H9 (cell line): ENCODE measurements around the gene GARRE1. TPM values are rescaled to one million over a fixed set of nuclear protein-coding genes. Genes with fewer than 3 reads are reported as not detected.

Experiments
- DNase-seq: peaks from one replicate; pipeline ENCODE4 v3.0.0-alpha.2; 2017
- H2AFZ ChIP-seq: one replicate; pipeline ENCODE4 v1.6.1; 2013; ENCODE audit warnings: mild to moderate bottlenecking, low read length, control low read depth, moderate library complexity
- H2AK5ac ChIP-seq: 2 replicates; pipeline ENCODE4 v1.6.1; 2013; ENCODE audit warnings: low read length, control low read depth, mixed read lengths; ENCODE audit not compliant: insufficient read length
- H2BK120ac ChIP-seq: one replicate; pipeline ENCODE4 v1.6.1; 2013; ENCODE audit warnings: low read depth, mild to moderate bottlenecking, low read length, control low read depth, inconsistent platforms; ENCODE audit not compliant: poor library complexity, severe bottlenecking
- H2BK12ac ChIP-seq: 2 replicates; pipeline ENCODE4 v1.6.1; 2013; ENCODE audit warnings: low read length, control low read depth, mixed read lengths, low read depth; ENCODE audit not compliant: insufficient read length
- H2BK15ac ChIP-seq: 2 replicates; pipeline ENCODE4 v1.6.1; 2013; ENCODE audit warnings: low read depth, low read length, control low read depth
- H2BK20ac ChIP-seq: one replicate; pipeline ENCODE4 v1.6.1; 2013; ENCODE audit warnings: low read depth, mild to moderate bottlenecking, low read length, control low read depth, inconsistent platforms; ENCODE audit not compliant: poor library complexity, severe bottlenecking
- H2BK5ac ChIP-seq: 2 replicates; pipeline ENCODE4 v1.6.1; 2013; ENCODE audit warnings: low read length, control low read depth, mixed read lengths; ENCODE audit not compliant: insufficient read length
- H3K14ac ChIP-seq: 2 replicates; pipeline ENCODE4 v1.6.1; 2013; ENCODE audit warnings: low read length, control low read depth; ENCODE audit not compliant: insufficient read depth
- H3K18ac ChIP-seq: 2 replicates; pipeline ENCODE4 v1.6.1; 2013; ENCODE audit warnings: low read depth, mild to moderate bottlenecking, mixed read lengths, low read length, control low read depth; ENCODE audit not compliant: insufficient read length
- H3K23ac ChIP-seq: 2 replicates; pipeline ENCODE4 v1.6.1; 2013; ENCODE audit warnings: low read length, control low read depth, mixed read lengths, low read depth; ENCODE audit not compliant: insufficient read length
- H3K23me2 ChIP-seq: 2 replicates; pipeline ENCODE4 v1.6.1; 2013; ENCODE audit warnings: low read depth, mild to moderate bottlenecking, mixed read lengths, low read length, control low read depth; ENCODE audit not compliant: insufficient read length, poor library complexity, severe bottlenecking
- H3K27ac ChIP-seq: 2 replicates; pipeline ENCODE4 v1.5.1; 2013; ENCODE audit warnings: low read length, control low read depth, mixed read lengths, low read depth; ENCODE audit not compliant: insufficient read length
- H3K27me3 ChIP-seq: 2 replicates; pipeline ENCODE4 v1.6.1; 2013; ENCODE audit warnings: low read length, control low read depth, inconsistent platforms; ENCODE audit not compliant: insufficient read depth
- H3K4ac ChIP-seq: 2 replicates; pipeline ENCODE4 v1.6.1; 2013; ENCODE audit warnings: low read depth, mild to moderate bottlenecking, control low read depth, inconsistent platforms, low read length, moderate library complexity
- H3K4me1 ChIP-seq: 2 replicates; pipeline ENCODE4 v1.6.1; 2013; ENCODE audit warnings: low read length, control low read depth, inconsistent platforms; ENCODE audit not compliant: insufficient read depth
- H3K4me2 ChIP-seq: 2 replicates; pipeline ENCODE4 v1.6.1; 2013; ENCODE audit warnings: low read length, control low read depth, mixed read lengths; ENCODE audit not compliant: insufficient read length, insufficient read depth
- H3K56ac ChIP-seq: 2 replicates; pipeline ENCODE4 v1.6.1; 2013; ENCODE audit warnings: low read depth, mild to moderate bottlenecking, mixed read lengths, low read length, control low read depth; ENCODE audit not compliant: insufficient read length
- H3K79me1 ChIP-seq: 2 replicates; pipeline ENCODE4 v1.6.1; 2013; ENCODE audit warnings: low read depth, mild to moderate bottlenecking, moderate library complexity, low read length, control low read depth, inconsistent platforms; ENCODE audit not compliant: insufficient read depth, poor library complexity, severe bottlenecking
- H3K79me2 ChIP-seq: 2 replicates; pipeline ENCODE4 v1.6.1; 2013; ENCODE audit warnings: low read length, control low read depth, inconsistent platforms; ENCODE audit not compliant: insufficient read depth
- H3K9ac ChIP-seq: 2 replicates; pipeline ENCODE4 v1.6.1; 2013; ENCODE audit warnings: low read length, control low read depth, mixed read lengths; ENCODE audit not compliant: insufficient read length; ENCODE audit errors: extremely low read depth
- H3K9me3 ChIP-seq: one replicate; pipeline ENCODE4 v1.6.1; 2013; ENCODE audit warnings: low read depth, low read length, inconsistent platforms; ENCODE audit not compliant: control insufficient read depth
- H3T11ph ChIP-seq: one replicate; pipeline ENCODE4 v1.6.1; 2013; ENCODE audit warnings: mild to moderate bottlenecking, low read length, control low read depth, inconsistent platforms
- H4K20me1 ChIP-seq: one replicate; pipeline ENCODE4 v1.6.1; 2013; ENCODE audit not compliant: control insufficient read depth, insufficient read length, insufficient read depth
- H4K5ac ChIP-seq: 2 replicates; pipeline ENCODE4 v1.6.1; 2013; ENCODE audit warnings: low read depth, mild to moderate bottlenecking, mixed read lengths, low read length, control low read depth; ENCODE audit not compliant: insufficient read length
- H4K8ac ChIP-seq: replicated peaks from 2 replicates; pipeline ENCODE4 v1.6.1; 2013; ENCODE audit warnings: low read length, control low read depth, mixed read lengths, low read depth; ENCODE audit not compliant: insufficient read length
- H4K91ac ChIP-seq: 2 replicates; pipeline ENCODE4 v1.6.1; 2013; ENCODE audit warnings: low read depth, mild to moderate bottlenecking, moderate library complexity, mixed read lengths, low read length, control low read depth; ENCODE audit not compliant: insufficient read length
- H3K27ac Mint-ChIP-seq, 3 experiments: 2 replicates in 2 of 3; 3 replicates in 1 of 3; pipeline ENCODE4 v1.8.0; 2020 to 2021; ENCODE audit warnings: mixed read lengths in 3 of 3, mild to moderate bottlenecking in 1 of 3, moderate library complexity in 1 of 3
- H3K27me3 Mint-ChIP-seq: 2 replicates; pipeline ENCODE4 v1.8.0; 2021; ENCODE audit warnings: low read depth, mild to moderate bottlenecking, moderate library complexity, mixed read lengths
- H3K36me3 Mint-ChIP-seq, 3 experiments: 2 replicates in 2 of 3; 3 replicates in 1 of 3; pipeline ENCODE4 v1.8.0; 2020 to 2021; ENCODE audit warnings: low read depth in 3 of 3, mixed read lengths in 3 of 3; ENCODE audit not compliant: insufficient read depth in 1 of 3
- H3K4me1 Mint-ChIP-seq, 2 experiments: 2 replicates each; pipeline ENCODE4 v1.8.0; 2020; ENCODE audit warnings: mixed read lengths in 2 of 2
- H3K4me3 Mint-ChIP-seq, 2 experiments: 2 replicates in 1 of 2; 3 replicates in 1 of 2; pipeline ENCODE4 v1.8.0; 2020 to 2021; ENCODE audit warnings: mild to moderate bottlenecking in 2 of 2, mixed read lengths in 2 of 2, moderate library complexity in 1 of 2
- H3K9me3 Mint-ChIP-seq, 2 experiments: 2 replicates in 1 of 2; 3 replicates in 1 of 2; pipeline ENCODE4 v1.8.0; 2020; ENCODE audit warnings: mild to moderate bottlenecking in 2 of 2, mixed read lengths in 2 of 2, moderate library complexity in 1 of 2
- CTCF ChIP-seq: fragments of 200-600 bp; sonication (generic); conservative IDR thresholded peaks from 3 replicates; pipeline ENCODE4 v1.8.0; 2021; ENCODE audit warnings: antibody characterized with exemption, mild to moderate bottlenecking
- WGBS: extraction: QIAGEN DNeasy Blood & Tissue Kit; methylation state at CpG from one replicate; pipeline ENCODE4 v1.1.7; 2013; ENCODE audit warnings: missing lambda C conversion rate, low lambda C conversion rate, mixed read lengths; ENCODE audit not compliant: insufficient read length; ENCODE audit errors: extremely low coverage; 5-methylcytosine and 5-hydroxymethylcytosine counted together
- total RNA-seq: library from RNA; stranded (reverse); gene quantifications from 2 replicates; pipeline ENCODE4 v1.2.1, GENCODE V29; 2021

GARRE1 gene
- total RNA-seq, 1 experiment from 2014 or later: 24.1 TPM

GRCh38 chr19:34275705-34276104 lies 21.4 kb downstream of the GARRE1 start:
- H3K27ac Mint-ChIP-seq: no peak overlapping the region
- no peak overlapping the region for H3K27ac ChIP-seq
- no peaks in the 10 kb centered on the region for H3K79me1 ChIP-seq
- H4K91ac ChIP-seq: no peak overlapping the region
- H4K5ac ChIP-seq: no peak overlapping the region
- no peak overlapping the region for H3K14ac ChIP-seq
- no peaks in the 10 kb centered on the region for H3K9me3 Mint-ChIP-seq
- H3K4me3 Mint-ChIP-seq: no peak overlapping the region
- H3K27me3 Mint-ChIP-seq: no peaks in the 10 kb centered on the region
- no peak overlapping the region for H2AFZ ChIP-seq
- TF ChIP-seq CTCF: no peak
- H3K4me2 ChIP-seq: no peak overlapping the region
- no peaks in the 10 kb centered on the region for H3K27me3 ChIP-seq
- no peaks in the 10 kb centered on the region for H3K23me2 ChIP-seq
- H3K9ac ChIP-seq: no peak overlapping the region
- H2BK12ac ChIP-seq: no peak overlapping the region
- H3K18ac ChIP-seq: no peak overlapping the region
- no peaks in the 10 kb centered on the region for H3K4me1 ChIP-seq
- no peak overlapping the region for H3K4ac ChIP-seq
- H4K20me1 ChIP-seq: no peaks in the 10 kb centered on the region
- H3K79me2 ChIP-seq: no peaks in the 10 kb centered on the region; the same call in none of the 2 replicates
- no peak overlapping the region for H2BK120ac ChIP-seq
- no peak overlapping the region for H4K8ac ChIP-seq
- H2BK15ac ChIP-seq: no peak overlapping the region
- H2BK5ac ChIP-seq: no peak overlapping the region
- no peak for DNase-seq
- WGBS: no CpG with 5 or more reads among the region's 1 CpG
- peaks cover 5 to 6% of the 10 kb centered on the region in 2 experiments; a peak in 3 of 4 replicates for H3K4me1 Mint-ChIP-seq
- H3T11ph ChIP-seq: no peak overlapping the region
- no peak overlapping the region for H2AK5ac ChIP-seq
- H3K9me3 ChIP-seq: no peaks in the 10 kb centered on the region
- no peak overlapping the region for H2BK20ac ChIP-seq
- H3K23ac ChIP-seq: no peak overlapping the region
- H3K56ac ChIP-seq: no peak overlapping the region
- peaks cover 2 to 8% (median 6%) of the 10 kb centered on the region in 3 experiments; a peak in 5 of 7 replicates for H3K36me3 Mint-ChIP-seq
